Panc1 (cell line): ENCODE results near the gene FGL2.

ENCODE experiments used
- POLR2AphosphoS5 ChIP-seq: IDR thresholded peaks from 2 replicates; pipeline ENCODE4 v1.6.1; 2012; ENCODE audit warnings: mild to moderate bottlenecking, low read depth, low read length, moderate library complexity
- TF ChIP-seq, protein P1 (sequence below): fragments of 450-650 bp; IDR thresholded peaks from 2 replicates; pipeline ENCODE4 v1.5.1; 2017; ENCODE audit warnings: mild to moderate bottlenecking

DNA sequence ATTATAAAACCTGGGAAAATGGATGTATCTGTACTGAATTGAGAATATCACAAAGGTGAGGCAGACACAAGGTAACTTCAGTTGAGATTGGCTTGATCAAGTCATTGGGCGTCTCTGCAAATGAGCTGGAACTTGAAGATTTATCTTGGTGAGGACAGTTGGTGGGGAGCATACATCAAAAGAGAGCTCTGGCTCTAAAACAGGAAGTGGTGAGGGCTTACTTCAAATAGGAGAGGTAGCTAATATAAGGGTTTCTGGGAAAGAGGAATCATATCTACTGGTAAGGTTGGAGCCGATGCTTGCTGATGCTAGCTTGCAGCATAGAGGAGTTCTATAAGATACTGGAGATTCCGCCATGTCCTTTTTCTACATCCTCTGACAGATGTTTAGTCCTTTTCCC, 39.9 kb upstream of the FGL2 start:
- TF ChIP-seq, protein P1, sequence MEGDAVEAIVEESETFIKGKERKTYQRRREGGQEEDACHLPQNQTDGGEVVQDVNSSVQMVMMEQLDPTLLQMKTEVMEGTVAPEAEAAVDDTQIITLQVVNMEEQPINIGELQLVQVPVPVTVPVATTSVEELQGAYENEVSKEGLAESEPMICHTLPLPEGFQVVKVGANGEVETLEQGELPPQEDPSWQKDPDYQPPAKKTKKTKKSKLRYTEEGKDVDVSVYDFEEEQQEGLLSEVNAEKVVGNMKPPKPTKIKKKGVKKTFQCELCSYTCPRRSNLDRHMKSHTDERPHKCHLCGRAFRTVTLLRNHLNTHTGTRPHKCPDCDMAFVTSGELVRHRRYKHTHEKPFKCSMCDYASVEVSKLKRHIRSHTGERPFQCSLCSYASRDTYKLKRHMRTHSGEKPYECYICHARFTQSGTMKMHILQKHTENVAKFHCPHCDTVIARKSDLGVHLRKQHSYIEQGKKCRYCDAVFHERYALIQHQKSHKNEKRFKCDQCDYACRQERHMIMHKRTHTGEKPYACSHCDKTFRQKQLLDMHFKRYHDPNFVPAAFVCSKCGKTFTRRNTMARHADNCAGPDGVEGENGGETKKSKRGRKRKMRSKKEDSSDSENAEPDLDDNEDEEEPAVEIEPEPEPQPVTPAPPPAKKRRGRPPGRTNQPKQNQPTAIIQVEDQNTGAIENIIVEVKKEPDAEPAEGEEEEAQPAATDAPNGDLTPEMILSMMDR, result no peak
- no peak for TF ChIP-seq POLR2AphosphoS5
